GM21576 (cell line): ENCODE results near the gene BMP7.
"Not testable (repeated sequence)": the region's sequence is repeated elsewhere in the genome, so short reads cannot be mapped to it uniquely, and the experiment has no call there.

Source experiments
- ATAC-seq: cut with Tn5 transposase; IDR thresholded peaks from one replicate; pipeline ENCODE4 v1.9.1; 2021; ENCODE audit warnings: mild to moderate bottlenecking, moderate library complexity; ENCODE audit not compliant: unreplicated experiment

Gene BMP7

DNA sequence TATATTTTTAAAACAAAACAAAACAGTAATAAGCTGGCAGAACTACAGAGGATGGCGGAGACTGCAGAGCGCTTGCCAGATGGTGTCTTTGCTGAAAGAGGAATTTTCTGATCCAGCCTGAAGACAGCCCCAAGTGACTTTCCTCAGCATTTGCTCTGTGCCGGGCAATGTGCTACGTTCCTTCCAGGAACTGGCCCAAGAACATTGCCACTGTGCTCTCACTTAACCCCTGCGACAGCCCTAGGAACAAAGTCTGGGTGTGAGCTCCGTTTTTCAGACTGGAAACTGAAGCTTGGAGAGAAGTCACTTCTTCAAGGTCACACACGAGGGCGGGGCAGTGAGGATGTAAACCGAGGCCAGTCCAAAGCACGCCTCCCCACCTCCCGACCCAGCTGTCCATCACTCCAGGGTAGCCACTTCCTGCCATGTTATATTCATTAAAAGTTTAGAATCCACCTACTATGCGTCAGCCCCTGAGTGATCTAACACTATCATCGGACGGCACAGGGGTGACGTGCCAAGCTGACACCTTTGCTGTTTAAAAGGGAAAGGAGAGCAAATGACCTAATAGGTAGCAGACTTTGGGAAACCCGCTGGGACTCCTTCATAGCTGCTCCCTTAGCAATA is 22.3 kb upstream of the BMP7 start:
- ATAC-seq, result no peak

DNA sequence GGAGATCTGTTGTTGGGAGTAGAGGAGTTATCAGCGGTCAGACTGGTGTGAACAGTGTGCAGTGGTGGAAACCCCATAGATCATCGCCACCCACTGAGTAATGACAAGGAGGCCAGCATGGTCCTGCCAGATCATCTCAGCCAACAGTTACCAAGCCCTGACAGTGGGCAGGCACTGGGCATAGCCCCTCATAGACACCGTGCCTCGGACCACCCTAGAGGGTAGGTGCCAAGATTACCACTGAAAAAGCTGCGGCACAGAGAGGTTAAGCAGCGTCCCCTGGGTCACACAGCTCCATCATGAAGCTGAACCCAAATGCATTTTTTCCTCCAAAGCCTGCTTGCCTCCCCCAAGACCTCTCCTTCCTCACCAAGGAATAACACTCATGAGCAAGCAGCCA is 21.5 kb upstream of the BMP7 start:
- no peak for ATAC-seq

DNA sequence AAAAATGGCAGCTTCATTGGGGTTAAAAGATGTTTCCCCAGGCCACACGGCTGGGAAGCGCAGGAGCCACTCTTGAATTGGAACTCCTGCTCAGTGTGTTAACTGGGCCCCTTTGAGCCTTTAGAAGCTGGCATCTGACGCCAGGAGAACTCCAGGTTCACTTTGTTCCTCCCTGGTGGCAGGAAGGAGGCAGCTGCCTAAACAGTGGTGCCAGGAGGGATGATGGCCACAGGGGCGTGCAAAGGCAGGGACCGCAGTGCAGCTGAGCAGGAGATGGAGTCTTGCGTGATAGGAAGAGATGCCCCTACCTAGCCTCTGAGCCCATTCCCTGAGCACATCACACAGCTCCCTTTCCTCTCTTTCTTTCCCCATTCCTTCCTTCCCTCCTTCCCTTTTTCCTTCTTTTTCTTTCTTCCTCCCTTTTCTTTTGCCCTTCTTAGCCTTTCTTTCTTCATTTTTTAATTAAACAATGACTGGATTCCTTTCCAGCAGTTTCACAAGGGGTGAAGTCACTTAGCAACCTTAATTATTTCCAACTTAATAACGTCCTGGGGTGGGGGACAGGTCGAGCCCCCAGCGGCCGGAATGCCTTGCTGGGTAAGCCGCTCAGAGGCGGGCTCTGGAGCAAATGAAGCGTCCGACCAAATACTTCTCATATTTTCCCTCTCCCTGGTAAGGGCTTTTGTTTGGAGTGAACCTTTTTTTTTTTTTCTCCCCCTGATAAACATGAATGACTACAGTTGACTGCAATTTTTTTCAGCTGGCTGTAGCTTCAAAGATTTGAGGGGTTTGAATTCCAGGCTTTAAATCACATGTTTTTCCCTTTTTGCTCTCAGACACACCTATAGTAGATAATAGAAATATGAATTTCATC is 20.8 kb upstream of the BMP7 start:
- no peak for ATAC-seq

DNA sequence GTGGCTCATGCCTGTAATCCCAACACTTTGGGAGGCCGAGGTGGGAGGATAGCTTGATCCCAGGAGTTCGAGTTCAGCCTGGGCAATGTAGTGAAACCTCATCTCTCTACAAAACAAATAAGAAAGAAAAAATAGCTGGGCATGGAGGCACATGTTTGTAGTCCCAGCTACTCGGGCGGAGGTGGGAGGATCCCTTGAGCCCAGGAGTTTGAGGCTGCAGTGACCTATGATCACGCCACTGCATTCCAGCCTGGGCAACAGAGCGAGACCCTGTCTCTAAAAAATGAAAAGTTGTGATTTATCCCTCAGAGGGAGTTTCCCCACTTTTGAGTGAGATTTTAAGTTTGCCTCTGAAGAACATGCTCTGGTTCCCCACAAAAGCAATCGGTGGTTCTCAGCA is 17.4 kb upstream of the BMP7 start:
- ATAC-seq, result no peak

DNA sequence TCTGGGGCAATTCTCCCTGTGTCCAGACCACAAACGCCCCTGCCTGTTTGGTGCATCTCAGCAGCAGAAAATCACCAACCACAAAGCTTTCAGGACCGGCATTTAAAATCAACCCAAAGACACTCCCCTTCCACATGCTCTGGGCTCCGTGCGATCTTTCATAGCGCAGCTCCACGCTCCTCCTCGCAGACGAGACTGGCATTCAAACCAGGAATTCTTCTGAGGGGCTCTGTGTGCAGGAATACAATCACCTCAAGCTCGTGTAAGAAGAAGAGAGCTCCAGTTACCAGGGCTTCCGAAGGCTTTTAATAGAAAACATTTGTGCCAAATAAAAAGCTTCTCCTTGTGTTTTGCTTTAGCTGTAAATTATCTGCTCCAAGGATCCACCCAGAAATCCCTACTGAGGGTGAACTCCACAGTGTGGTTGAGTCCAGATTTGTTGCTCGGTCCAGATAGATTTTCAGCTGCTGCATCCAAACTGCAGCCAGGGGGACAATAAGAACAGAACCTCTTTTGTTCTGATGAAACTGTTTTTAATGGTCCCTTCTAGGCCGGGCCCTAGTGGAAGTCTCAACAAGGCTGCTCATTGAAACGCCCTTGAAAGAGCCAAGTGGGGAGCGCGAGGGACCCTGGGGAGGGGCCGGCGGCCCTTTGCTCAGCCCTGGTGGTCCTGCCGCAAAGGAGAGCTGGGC is 16.4 kb upstream of the BMP7 start:
- no peak for ATAC-seq

DNA sequence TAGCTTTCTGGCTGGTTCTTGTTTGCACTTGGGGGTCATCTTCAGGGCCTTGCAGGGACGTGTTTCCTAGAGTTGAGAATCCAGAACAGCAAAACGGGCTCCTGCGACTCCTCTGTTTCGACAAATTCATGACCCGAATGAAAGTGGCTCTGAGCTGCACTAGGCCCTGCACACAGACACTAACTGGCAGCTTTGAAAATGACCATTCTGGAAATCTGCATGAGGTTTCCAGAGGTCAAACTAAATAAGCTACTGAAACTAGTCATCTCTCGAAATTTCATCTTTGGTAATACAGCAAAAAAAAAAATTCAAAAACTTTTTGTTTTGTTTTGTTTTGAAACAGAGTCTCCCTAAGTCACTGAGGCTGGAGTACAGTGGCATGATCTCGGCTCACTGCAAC is 15.5 kb upstream of the BMP7 start:
- no peak for ATAC-seq

DNA sequence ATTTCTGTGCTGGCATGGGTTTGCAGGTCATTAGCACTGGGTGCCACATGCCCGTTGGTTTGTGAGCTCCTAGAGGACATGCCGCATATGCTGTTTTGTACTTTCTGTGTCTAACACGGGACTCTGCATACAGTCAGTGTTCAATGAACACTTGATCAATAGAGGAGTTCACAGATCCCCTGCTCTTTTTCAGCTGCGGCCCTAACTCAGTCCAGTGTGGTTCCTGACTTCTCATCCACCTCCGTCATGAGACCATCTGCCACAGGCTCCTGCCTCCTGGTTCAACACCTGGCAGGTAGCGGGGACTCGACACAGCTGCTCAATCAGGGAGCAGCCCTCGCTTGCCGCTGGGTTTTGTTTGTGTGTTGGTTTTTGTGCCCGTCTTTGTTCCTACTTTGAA is 13.8 kb upstream of the BMP7 start:
- no peak for ATAC-seq

DNA sequence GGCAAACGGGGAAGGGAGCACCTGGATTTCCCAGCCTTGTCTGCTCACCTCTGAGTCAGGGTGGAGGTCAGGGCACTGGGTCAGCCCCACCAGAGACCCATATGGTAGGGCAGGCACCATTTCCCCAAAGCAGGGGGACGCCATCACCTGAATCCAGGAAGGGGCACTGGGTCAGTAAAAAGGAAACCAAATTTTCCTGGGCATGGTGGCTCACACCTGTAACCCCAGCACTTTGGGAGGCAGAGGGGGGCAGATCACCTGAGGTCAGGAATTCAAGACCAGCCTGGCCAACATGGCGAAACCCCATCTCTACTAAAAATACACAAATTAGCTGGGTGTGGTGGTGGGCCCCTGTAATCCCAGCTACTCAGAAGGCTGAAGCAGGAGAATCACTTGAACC is 13.1 kb upstream of the BMP7 start:
- not testable (repeated sequence) for ATAC-seq

DNA sequence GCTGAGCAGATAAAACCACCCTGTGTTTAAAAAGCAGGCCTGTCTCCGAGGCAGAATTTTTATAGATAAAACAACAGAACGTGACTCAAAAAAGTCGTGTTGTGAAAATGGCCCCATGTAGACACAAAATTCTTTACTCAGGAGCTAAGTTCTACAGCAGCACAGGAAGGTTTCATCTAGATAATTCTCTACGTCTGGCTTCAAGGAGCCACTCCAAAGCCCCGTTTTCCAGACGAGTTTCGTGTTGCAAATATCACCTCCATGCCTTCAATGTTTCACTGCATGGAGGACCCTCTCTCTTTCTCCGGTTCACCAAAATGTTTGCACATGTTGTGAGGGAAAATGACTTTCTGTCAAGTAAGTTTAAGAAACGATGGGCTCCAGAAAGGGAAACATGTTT is 12.0 kb upstream of the BMP7 start:
- no peak for ATAC-seq

DNA sequence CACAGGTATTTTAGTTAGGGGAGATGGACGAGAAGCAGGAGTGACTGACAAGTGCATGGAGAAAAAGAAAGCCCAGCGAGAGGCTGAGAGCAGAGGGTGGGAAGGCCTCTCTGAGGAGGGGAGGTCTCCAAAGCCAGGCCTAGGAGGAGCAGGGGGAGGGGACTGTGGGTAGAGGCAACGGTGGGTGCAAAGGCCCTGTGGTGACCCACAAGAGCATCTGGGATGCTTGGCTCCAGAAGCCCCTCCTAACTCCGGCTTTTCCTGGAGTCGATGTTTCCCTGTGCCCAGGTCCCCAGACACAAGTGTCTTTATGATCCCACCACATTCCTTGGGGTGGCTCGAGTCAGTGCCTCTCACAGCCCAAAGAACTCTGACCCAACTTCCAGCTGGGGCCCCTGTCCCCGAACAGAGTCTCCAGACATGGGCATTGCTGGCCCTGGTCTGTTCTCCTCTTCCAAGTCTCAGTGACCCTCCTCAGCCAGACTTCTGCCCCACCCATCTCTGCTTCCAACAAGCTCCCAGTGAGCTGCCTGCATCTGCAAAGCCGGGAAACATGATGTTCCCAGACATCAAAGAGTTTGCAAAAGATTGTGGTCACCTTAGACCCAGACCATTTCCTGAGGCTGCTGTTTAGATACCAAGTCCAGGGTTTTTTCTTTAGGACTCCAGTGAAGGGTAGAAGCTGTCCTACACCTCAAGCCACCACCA is 11.1 kb upstream of the BMP7 start:
- ATAC-seq, result no peak

DNA sequence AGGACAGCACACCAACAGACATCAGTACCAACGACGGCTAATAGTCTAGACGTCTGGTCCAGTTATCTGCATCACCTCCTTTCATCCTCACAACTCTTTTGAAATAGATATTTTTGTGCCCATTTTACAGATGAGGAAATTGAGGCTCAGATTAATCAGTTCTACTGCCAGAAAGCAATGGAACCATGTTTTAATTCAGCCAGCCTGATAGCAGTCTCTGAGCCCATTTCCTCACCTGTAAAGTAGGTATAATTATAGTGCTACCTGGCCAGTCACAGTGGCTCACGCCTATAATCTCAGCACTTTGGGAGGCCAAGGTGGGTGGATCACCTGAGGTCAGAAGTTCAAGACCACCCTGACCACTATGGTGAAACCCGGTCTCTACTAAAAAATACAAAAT is 9.8 kb upstream of the BMP7 start:
- ATAC-seq, result no peak

DNA sequence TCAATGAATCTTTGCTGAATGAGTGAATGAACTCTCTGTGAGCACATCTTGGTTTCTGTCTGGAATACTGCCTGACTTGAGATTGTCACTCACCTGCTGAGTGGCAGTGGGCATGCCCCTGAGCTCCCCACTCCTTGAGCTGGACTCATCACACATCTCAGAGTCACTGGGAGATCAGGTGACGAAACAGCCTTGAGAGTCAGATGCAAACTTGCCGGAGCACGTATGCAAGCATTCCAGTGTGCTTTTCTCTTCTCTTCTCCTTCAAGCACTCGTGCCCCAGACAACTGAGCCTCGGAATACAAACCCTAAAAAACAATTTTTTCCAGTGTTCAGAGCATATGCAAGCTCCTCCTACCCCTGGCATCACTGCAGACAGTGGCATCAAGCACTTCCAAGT is 9.4 kb upstream of the BMP7 start:
- no peak for ATAC-seq

DNA sequence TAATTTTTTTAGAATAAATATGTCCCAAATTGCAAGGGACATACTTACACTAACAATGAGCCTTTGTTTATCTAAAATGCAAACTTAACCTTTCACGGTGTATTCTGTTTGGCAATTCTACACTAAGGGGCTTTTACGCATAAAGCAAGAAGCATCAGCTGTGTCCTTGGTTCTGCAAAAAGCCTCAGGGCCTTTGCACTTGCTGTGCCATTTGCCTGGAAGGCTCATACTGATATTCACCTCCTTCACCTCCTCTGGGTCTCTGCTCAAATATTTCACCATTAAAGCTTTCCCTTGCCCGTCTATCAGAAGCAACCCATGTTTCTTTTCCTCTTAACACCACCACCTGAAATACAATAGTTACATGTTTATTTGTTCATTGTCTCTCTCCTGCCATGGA is 8.9 kb upstream of the BMP7 start:
- ATAC-seq, result no peak

DNA sequence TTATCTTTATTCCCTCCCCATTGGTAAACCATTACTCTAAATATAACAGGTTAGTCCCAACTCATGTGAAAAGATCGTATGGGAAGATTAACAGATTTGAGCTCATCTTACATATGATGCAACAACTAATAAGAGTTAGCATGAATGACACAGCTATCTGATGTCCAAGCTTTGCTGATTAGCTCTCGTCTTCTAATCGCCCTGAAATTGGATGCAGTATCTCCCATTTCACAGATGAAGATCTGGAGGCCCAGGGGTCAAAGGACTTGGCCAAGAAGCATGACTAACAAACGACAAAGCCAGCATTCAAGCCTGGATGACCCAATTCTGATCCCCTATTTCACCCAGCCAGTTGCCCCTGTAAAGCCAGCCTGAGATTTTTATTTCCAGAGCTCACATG is 8.4 kb upstream of the BMP7 start:
- ATAC-seq, result no peak

DNA sequence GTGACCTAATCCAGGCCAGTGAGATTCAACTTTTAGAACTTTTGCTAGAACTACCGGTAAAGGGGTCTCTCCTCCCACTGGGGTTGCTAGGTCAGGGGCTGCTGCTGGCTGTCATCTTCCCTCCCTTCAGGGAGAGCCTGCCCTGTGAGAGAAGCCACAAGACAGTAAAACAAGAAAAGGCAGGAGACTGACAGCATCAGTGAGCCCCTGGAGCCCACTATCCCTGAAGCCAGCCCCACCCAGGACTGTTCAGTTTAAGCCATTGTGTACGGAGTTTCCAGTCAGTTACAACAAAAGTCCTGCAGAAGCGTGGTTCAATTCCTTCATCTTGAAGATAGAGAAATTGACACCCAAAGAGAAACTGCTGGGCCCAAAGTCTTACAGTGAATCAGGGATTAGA is 7.9 kb upstream of the BMP7 start:
- no peak for ATAC-seq

DNA sequence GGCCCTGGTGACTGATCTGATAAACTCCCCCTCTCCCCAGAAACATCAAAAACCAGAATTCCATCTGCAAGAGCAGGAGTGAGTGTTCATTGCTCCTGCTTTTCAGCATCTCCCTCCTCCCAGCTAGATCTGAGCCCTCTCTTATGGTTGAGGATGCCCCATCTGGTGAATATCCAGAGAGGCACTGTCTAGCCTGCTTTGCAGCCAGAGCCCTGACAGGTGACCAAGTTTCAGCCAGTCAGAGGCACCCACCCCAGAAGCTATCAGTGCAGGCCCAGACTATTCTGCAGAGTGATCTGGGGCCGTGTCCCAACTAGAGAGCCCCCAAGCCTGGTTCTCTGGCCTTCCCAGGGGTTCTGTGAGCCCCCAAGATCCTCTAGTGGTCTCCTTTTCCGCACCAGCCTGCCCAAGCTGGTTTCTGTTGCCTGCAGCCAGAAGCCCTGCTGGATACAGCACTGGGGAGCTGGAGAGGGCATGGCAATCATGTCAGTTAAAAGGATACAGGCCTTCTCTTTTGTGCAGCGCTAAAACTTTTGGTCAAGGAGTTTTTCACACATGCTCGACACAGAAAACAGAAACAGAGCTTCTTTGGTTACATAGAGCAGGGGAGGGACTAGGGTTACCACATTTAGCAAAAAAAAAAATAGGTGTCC is 6.6 kb upstream of the BMP7 start:
- ATAC-seq, result no peak

DNA sequence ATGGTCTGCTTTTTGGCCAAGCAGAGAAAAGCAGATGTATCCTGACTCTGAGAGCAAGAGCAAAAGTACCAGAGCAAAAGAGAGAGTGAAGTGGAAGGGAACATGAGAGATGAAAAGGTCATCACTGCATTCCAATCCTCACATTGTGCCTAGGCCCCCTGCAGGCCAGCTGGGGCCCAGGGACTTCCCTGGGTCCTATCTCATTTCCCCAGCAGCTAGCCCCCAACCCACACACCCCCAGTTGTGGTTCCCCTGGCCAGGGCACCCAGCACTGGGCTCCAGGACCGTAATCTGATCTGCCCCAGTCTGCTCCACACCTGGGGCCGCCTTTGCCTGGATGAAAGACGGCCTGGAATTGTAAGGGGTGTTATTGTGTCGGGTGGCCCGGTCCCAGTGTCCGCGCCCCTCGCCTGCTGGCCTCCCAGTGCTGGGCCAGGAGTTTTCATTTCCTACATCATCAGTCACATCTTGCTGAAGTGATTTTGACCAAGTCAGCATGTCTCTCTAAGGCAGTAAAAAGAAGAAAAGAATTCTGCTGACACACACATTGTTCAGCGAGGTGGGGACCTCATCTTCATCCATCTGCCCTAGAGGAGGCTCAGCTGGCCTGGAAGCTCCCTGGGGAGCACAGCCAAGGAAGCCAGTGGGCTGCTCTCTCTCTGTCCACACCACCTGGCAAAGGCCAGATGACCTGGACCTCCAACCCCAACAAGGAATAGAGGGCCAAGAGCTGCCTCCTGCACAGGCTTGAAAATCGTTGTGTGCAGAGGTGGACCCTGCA is 4.0 kb upstream of the BMP7 start:
- no peak for ATAC-seq

DNA sequence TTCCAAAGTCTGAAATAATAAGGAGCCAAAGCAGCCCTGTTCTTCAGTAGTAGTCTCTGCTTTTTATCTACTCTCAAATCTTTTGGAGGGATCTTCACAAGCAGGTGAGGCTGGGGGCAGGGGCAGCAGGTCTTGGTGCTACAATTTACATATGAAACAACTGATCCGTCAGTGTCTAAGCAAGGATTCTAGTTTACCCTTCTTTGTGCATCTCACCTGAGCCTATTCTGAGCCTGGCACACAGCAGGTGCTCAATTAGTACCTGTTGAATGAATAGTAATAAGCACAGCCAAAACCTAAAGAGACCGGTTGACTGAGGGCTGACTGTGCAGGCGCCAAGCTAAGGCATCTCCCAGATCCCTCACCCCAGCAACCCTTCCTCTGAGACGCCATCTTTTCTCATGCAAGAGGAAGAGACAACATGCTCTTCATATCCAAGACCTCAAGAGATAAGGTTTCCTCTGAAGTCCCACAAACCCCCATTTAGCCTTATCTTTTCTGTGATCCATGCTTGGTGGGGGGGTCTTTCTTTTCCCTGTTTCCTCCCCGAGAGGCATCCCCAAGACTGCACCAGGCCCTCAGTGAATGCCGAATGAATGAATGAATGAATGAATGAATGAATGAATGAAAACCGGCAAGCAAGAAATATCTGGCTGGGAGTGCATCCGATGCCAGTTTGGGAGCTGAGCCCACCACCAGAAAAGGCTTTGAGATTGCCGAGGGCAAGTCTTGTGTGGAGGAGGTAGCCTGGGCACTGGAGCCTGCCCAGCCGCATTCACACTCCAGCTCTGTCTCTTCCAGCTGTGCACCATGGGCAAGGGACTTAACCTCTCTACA is 2.9 kb upstream of the BMP7 start:
- no peak for ATAC-seq

DNA sequence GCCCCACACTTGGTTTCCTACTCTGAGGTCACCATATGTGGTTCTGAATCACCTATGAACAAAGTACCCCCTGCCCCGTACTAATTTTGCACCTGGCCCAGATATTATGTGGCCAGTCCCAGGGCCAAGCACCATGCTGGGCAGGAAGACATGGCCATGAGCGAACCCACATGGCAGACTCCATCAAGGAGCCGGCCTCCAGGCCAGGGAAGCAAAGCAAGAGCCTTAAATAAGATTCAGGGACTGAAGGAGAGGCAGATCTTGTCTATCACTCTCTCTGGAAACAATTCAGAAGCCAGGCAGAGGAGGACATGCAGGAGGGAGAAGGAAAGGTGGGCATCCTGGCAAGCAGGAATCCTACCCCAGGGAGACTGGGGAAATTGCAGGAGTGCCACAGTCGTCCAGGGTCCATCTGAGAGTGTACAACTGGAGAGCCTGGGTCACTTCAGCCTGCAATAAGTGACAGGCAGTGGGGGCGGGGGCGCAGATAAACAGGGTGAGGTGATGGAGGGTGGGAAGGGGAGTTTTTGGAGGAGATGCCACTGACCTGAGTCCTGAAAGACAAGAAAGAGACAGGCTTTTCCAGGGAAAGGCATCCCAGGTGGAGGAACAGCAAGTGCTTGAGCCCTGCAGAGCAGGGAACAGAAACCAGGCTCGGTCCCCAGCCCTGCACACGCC is 2.1 kb upstream of the BMP7 start:
- ATAC-seq, result no peak
